PC-3 (cell line): ENCODE measurements around the gene PRAC1. TPM values are rescaled to one million over a fixed set of nuclear protein-coding genes. Genes with fewer than 3 reads are reported as not detected.
A peak's percentile ranks its signal among the peaks of the same experiment; 100 is the strongest.

Experiments used
- ATAC-seq: fragments of 200-7000 bp; cut with Tn5 transposase; 2 replicates; pipeline ENCODE4 v1.9.1; 2020; ENCODE audit warnings: mild to moderate bottlenecking, moderate library complexity
- BruUV-seq: library from RNA; stranded (reverse); fragments of 400-500 nt; replicated peaks from 2 replicates; lab custom pipeline; 2021; lab: Mats Ljungman, UMichigan
- CTCF ChIA-PET: fragments of 300-600 bp; sonication (Branson Sonifier 250); formaldehyde crosslinking; loops from one replicate; lab custom pipeline; 2022; ENCODE audit warnings: antibody characterized with exemption; lab: Charles Lee
- POLR2A ChIA-PET: fragments of 300-600 bp; sonication (Branson Sonifier 250); formaldehyde crosslinking; loops from one replicate; lab custom pipeline; 2022; ENCODE audit warnings: antibody characterized with exemption; ENCODE audit not compliant: unreplicated experiment; lab: Charles Lee
- DNase-seq: peaks from one replicate; pipeline ENCODE4 v3.0.0-alpha.2; 2015
- H2AFZ ChIP-seq: fragments of 300-600 bp; sonication (generic); 2 replicates; pipeline ENCODE4 v1.6.0; 2016; ENCODE audit warnings: antibody characterized with exemption, low read length
- H3F3A ChIP-seq: fragments of 300-600 bp; sonication (generic); one replicate; pipeline ENCODE4 v1.6.0; 2017; ENCODE audit warnings: antibody characterized with exemption, low read length, control low read depth, mild to moderate bottlenecking; ENCODE audit not compliant: unreplicated experiment
- H3K27ac ChIP-seq: fragments of 300-600 bp; sonication (generic); 2 replicates; pipeline ENCODE4 v1.5.1; 2016; ENCODE audit warnings: mild to moderate bottlenecking, low read length
- H3K27me3 ChIP-seq: fragments of 300-600 bp; sonication (generic); 2 replicates; pipeline ENCODE4 v1.6.1; 2016; ENCODE audit warnings: low read length, mixed read lengths
- H3K36me3 ChIP-seq: fragments of 300-600 bp; sonication (generic); 2 replicates; pipeline ENCODE4 v1.6.1; 2016; ENCODE audit warnings: low read depth, mixed run types, low read length, mixed read lengths
- H3K4me1 ChIP-seq: fragments of 300-600 bp; sonication (generic); 2 replicates; pipeline ENCODE4 v1.5.1; 2016; ENCODE audit warnings: low read length; ENCODE audit not compliant: insufficient read depth
- H3K4me2 ChIP-seq: fragments of 300-600 bp; sonication (generic); 2 replicates; pipeline ENCODE4 v1.6.0; 2016; ENCODE audit warnings: low read length
- H3K4me3 ChIP-seq: fragments of 300-600 bp; sonication (generic); 2 replicates; pipeline ENCODE4 v1.5.1; 2016; ENCODE audit warnings: mild to moderate bottlenecking, low read length, mixed read lengths
- H3K79me2 ChIP-seq: fragments of 300-600 bp; sonication (generic); 2 replicates; pipeline ENCODE4 v1.6.1; 2017; ENCODE audit warnings: low read length, mixed read lengths
- H3K9ac ChIP-seq: fragments of 300-600 bp; sonication (generic); 2 replicates; pipeline ENCODE4 v1.6.0; 2016; ENCODE audit warnings: mild to moderate bottlenecking, low read length
- H3K9me2 ChIP-seq: fragments of 300-600 bp; sonication (generic); replicated peaks from 2 replicates; pipeline ENCODE4 v1.6.1; 2016; ENCODE audit warnings: mixed run types, low read length, mixed read lengths
- H3K9me3 ChIP-seq: fragments of 300-600 bp; sonication (generic); 2 replicates; pipeline ENCODE4 v1.6.1; 2016; ENCODE audit warnings: low read length, mixed read lengths
- H4K20me1 ChIP-seq: fragments of 300-600 bp; sonication (generic); 2 replicates; pipeline ENCODE4 v1.6.1; 2016; ENCODE audit warnings: low read length, mixed read lengths
- EZH2 ChIP-seq: fragments of 300-600 bp; sonication (generic); IDR thresholded peaks from one replicate; pipeline ENCODE4 v1.6.1; 2017; ENCODE audit warnings: antibody characterized with exemption, mild to moderate bottlenecking, low read length; ENCODE audit not compliant: unreplicated experiment
- EZH2phosphoT487 ChIP-seq: fragments of 300-600 bp; sonication (generic); IDR thresholded peaks from 2 replicates; pipeline ENCODE4 v1.6.1; 2018; ENCODE audit warnings: mild to moderate bottlenecking, antibody characterized with exemption, low read length, borderline replicate concordance
- intact Hi-C: fragments of 100-400 bp; cut with micrococcal nuclease; formaldehyde crosslinking; loops from 2 replicates; pipeline ENCODE4 v1.9.0; 2023
- total RNA-seq: library from RNA; depleted of rRNA; stranded (reverse); fragments of >200 nt; gene quantifications from 2 replicates; pipeline ENCODE4 v1.2.3, GENCODE V29; 2014
- TF ChIP-seq, protein P1 (sequence below): fragments of 300-600 bp; sonication (generic); conservative IDR thresholded peaks from 2 replicates; pipeline ENCODE4 v1.5.1; 2017; ENCODE audit warnings: antibody characterized with exemption, low read depth, mild to moderate bottlenecking, low read length

PRAC1 gene
- total RNA-seq, 1 experiment from 2014 or later: 44.4 TPM

GRCh38 chr17:48734333-48735061 lies 12.2 kb upstream of the PRAC1 start:
- Histone ChIP-seq H3K27ac (peak overlapping the region; percentile 56), H3K79me2 (peaks cover 81% of the 10 kb centered on the region), H4K20me1 (no peaks in the 10 kb centered on the region), H3K27me3 (no peaks in the 10 kb centered on the region), H3K4me2 (peak overlapping the region; percentile 85), H3K9me2 (no peaks in the 10 kb centered on the region), H3K4me1 (peaks cover 79% of the 10 kb centered on the region), H3K9me3 (no peaks in the 10 kb centered on the region), H3F3A (no peaks in the 10 kb centered on the region), H3K36me3 (no peaks in the 10 kb centered on the region), H3K9ac (peak overlapping the region; percentile 79), H3K4me3 (peak overlapping the region; percentile 65), H2AFZ (peak overlapping the region; percentile 89)
- DNase-seq (peak; percentile 42), ATAC-seq (peak; percentile 11)
- BruUV-seq: no TSS peak
- intact Hi-C loops: loop anchor here (5.0 kb wide), 1 partner anchor 58 kb away; no protein-coding TSS in a partner anchor
- POLR2A ChIA-PET: interaction anchor here (0.6 to 1.6 kb wide), 5 partner anchors 10 to 15 kb away, joined by 4 to 6 read pairs (median 6); partner anchors contain the start of gene PRAC1
- TF ChIP-seq EZH2: no peak
- TF ChIP-seq, protein P1, sequence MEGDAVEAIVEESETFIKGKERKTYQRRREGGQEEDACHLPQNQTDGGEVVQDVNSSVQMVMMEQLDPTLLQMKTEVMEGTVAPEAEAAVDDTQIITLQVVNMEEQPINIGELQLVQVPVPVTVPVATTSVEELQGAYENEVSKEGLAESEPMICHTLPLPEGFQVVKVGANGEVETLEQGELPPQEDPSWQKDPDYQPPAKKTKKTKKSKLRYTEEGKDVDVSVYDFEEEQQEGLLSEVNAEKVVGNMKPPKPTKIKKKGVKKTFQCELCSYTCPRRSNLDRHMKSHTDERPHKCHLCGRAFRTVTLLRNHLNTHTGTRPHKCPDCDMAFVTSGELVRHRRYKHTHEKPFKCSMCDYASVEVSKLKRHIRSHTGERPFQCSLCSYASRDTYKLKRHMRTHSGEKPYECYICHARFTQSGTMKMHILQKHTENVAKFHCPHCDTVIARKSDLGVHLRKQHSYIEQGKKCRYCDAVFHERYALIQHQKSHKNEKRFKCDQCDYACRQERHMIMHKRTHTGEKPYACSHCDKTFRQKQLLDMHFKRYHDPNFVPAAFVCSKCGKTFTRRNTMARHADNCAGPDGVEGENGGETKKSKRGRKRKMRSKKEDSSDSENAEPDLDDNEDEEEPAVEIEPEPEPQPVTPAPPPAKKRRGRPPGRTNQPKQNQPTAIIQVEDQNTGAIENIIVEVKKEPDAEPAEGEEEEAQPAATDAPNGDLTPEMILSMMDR: no peak
- TF ChIP-seq EZH2phosphoT487: no peak
- CTCF ChIA-PET: interaction anchor here (1.4 to 1.6 kb wide), 2 partner anchors 10 to 56 kb away, joined by 4 to 5 read pairs; no protein-coding TSS in a partner anchor

DNA sequence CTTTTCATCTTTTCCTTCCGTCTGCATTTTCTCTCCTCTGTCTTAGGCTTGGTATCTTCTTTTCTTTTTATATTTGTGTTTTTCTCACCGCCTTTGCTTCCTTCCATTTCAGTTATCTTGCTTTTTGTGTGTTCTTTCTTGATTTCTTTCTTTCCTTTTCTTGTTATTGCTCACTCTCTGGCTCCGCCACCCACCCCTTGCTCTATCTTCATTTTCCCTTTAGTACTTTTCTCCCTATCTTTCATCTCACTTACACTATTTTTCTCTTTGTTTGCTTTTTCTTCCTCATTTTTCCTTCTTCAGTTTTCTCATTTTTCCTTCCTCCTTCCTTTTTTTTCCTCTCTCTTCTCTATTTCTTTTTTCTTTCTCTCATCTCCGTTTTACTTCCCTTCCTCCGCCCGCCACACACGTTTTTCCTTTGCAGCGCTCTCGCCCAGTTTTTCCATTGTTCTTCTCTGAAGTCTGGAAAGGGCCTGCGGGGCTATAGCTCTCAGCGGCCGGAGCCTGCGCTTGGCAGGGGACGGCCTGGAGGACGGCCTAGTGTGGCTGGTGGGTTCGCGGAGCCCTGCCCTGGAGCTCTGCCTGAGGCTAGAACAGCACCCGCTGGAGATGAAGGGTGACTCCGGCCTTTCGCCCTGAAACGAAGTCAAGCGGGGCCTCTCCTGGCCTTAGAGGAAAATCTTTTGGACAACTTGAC lies 11.5 kb upstream of the PRAC1 start:
- DNase-seq (peak; percentile 63), ATAC-seq (peak; percentile 8)
- Histone ChIP-seq H3K27ac (peak overlapping the region; percentile 56), H3K9me2 (no peaks in the 10 kb centered on the region), H3K9me3 (no peaks in the 10 kb centered on the region), H3F3A (peaks cover 2% of the 10 kb centered on the region), H3K79me2 (peaks cover 77% of the 10 kb centered on the region), H2AFZ (peak overlapping the region; percentile 89), H3K4me2 (peak overlapping the region; percentile 85), H3K9ac (peak overlapping the region; percentile 79), H3K4me1 (peaks cover 77% of the 10 kb centered on the region), H4K20me1 (no peaks in the 10 kb centered on the region), H3K27me3 (no peaks in the 10 kb centered on the region), H3K36me3 (no peaks in the 10 kb centered on the region), H3K4me3 (peak overlapping the region; percentile 65)
- TF ChIP-seq EZH2phosphoT487 (no peak), EZH2 (no peak)
- TF ChIP-seq, protein P1: no peak
- ChIA-PET CTCF (interaction anchor here (1.4 to 1.6 kb wide), 2 partner anchors 10 to 55 kb away, joined by 4 to 5 read pairs; no protein-coding TSS in a partner anchor), POLR2A (interaction anchor here (1.2 to 1.6 kb wide), 2 partner anchors 10 to 11 kb away, joined by 4 to 6 read pairs; partner anchors contain the start of gene PRAC1)
- TSS peak; percentile 76 for BruUV-seq
- intact Hi-C loops: loop anchor here (2.0 kb wide), 1 partner anchor 13 kb away; no protein-coding TSS in a partner anchor
